Measurements from ENCODE around the gene OR2D2.

OR2D2 gene

DNA sequence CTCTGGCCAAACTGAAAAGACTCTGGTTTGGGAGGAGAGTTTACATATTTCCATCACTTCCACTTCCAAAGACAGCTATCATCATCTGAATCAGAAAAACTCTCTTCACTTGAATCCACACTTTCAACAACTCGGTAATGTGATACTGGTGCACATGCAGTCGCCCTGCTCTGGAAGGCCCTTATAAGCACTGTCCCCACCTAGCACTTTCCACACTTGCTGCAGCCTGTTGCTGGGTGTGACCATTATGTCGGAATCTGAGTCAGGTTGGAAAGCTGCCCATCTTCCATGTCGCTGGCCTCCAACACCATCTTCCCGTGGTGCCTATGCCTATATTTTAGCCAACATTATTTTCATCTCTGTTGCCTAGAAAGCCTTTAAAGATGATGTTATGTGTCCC is 47.9 kb downstream of the OR2D2 start:
- no peak overlapping the region for H3K4me3 ChIP-seq (ENCODE audit: low read depth, low read length)
- DNase-seq (ENCODE audit: low read depth, low spot score) = no peak
- in situ Hi-C loops (cut with HindIII; ENCODE audit: low sequenced_read_pairs) = no loop called here
- TF ChIP-seq, protein P1, sequence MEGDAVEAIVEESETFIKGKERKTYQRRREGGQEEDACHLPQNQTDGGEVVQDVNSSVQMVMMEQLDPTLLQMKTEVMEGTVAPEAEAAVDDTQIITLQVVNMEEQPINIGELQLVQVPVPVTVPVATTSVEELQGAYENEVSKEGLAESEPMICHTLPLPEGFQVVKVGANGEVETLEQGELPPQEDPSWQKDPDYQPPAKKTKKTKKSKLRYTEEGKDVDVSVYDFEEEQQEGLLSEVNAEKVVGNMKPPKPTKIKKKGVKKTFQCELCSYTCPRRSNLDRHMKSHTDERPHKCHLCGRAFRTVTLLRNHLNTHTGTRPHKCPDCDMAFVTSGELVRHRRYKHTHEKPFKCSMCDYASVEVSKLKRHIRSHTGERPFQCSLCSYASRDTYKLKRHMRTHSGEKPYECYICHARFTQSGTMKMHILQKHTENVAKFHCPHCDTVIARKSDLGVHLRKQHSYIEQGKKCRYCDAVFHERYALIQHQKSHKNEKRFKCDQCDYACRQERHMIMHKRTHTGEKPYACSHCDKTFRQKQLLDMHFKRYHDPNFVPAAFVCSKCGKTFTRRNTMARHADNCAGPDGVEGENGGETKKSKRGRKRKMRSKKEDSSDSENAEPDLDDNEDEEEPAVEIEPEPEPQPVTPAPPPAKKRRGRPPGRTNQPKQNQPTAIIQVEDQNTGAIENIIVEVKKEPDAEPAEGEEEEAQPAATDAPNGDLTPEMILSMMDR (IDR thresholded peaks at IDR 0.05; ENCODE audit: low read depth, low read length) = no peak

DNA sequence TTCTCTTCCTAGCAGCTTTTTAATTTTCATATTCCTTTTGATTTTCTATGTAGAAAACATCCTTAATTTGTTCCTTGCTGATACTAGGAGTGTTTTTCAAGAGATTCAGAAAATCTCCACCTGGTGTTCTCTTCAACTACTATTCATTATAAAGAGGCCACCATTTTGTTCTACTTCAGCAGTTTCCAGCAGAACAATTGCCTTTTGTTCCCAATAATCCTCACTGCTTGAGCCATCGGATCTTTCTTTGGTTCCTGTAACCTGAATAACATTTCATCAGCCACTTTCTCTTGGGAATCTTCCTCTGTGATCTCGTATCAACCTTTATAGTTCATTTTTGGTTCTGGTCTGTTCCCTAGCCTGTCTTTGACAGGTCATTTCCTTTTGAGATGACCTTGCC is 48.6 kb downstream of the OR2D2 start:
- TF ChIP-seq, protein P1 (IDR thresholded peaks at IDR 0.05; ENCODE audit: low read depth, low read length) = no peak
- no peak for DNase-seq (ENCODE audit: low read depth, low spot score)
- no peak overlapping the region for H3K4me3 ChIP-seq (ENCODE audit: low read depth, low read length)
- in situ Hi-C loops (cut with HindIII; ENCODE audit: low sequenced_read_pairs) = no loop called here

DNA sequence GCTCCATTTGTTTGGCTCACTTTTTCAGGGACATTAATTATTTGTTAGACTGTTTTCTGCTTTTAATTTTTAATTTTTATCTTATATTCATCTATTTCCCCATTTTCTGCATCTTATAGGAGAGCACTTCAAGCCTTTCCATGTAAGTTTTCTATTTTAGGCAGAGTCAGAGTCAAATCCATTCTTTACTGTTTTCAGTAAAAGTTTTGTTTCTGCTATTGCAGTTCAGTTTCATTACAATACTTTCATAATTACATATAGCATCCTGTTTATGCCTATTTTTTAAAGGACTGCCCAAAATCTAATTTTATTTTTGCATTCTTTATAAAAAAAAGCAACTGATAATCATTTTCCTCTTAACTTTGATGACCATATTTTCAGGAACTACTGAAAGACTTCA is 50.6 kb downstream of the OR2D2 start:
- DNase-seq (ENCODE audit: low read depth, low spot score) = no peak
- H3K4me3 ChIP-seq (ENCODE audit: low read depth, low read length) = no peak overlapping the region
- in situ Hi-C loops (cut with HindIII; ENCODE audit: low sequenced_read_pairs) = no loop called here
- TF ChIP-seq, protein P1 (IDR thresholded peaks at IDR 0.05; ENCODE audit: low read depth, low read length) = no peak
